Liver (tissue), 3 donors: ENCODE data around the gene CCL25.

Experiments
- ATF3 ChIP-seq: IDR thresholded peaks from 2 replicates; pipeline ENCODE4 v1.6.1; 2016; ENCODE audit warnings: antibody characterized with exemption
- CTCF ChIP-seq: fragments of 150-350 bp; IDR thresholded peaks from 2 replicates; pipeline ENCODE4 v1.5.1; 2017; ENCODE audit warnings: improper control_type of control experiment, low read depth, low read length; ENCODE audit not compliant: missing input control
- GABPA ChIP-seq, 2 donors: IDR thresholded peaks in 1 of 2; conservative IDR thresholded peaks in 1 of 2; 2 replicates each; pipeline ENCODE4 v1.6.1; 2016; ENCODE audit warnings: antibody characterized with exemption in 2 of 2, mild to moderate bottlenecking in 1 of 2, moderate library complexity in 1 of 2
- HNF4G ChIP-seq: IDR thresholded peaks from 2 replicates; pipeline ENCODE4 v1.6.1; 2016; ENCODE audit warnings: antibody characterized with exemption
- JUND ChIP-seq, 2 donors: IDR thresholded peaks; 2 replicates each; pipeline ENCODE4 v1.6.1; 2016; ENCODE audit warnings: antibody characterized with exemption in 2 of 2
- MAX ChIP-seq: IDR thresholded peaks from 2 replicates; pipeline ENCODE4 v1.6.1; 2016; ENCODE audit warnings: antibody characterized with exemption
- NR2F2 ChIP-seq: IDR thresholded peaks from 2 replicates; pipeline ENCODE4 v1.6.1; 2016; ENCODE audit warnings: antibody characterized with exemption
- RAD21 ChIP-seq, 2 donors: IDR thresholded peaks; 2 replicates each; pipeline ENCODE4 v1.6.1; 2016; ENCODE audit warnings: antibody characterized with exemption in 2 of 2, mild to moderate bottlenecking in 2 of 2
- REST ChIP-seq: IDR thresholded peaks from 2 replicates; pipeline ENCODE4 v1.6.1; 2016; ENCODE audit warnings: antibody characterized with exemption, mild to moderate bottlenecking
- RXRA ChIP-seq, 2 donors: IDR thresholded peaks; 2 replicates each; pipeline ENCODE4 v1.6.1; 2017 to 2018; ENCODE audit warnings: antibody characterized with exemption in 2 of 2, mild to moderate bottlenecking in 1 of 2
- SP1 ChIP-seq: IDR thresholded peaks from 2 replicates; pipeline ENCODE4 v1.6.1; 2018; ENCODE audit warnings: antibody characterized with exemption, mild to moderate bottlenecking
- TAF1 ChIP-seq: conservative IDR thresholded peaks from 2 replicates; pipeline ENCODE4 v1.6.1; 2016; ENCODE audit warnings: antibody characterized with exemption, mild to moderate bottlenecking
- YY1 ChIP-seq: IDR thresholded peaks from 2 replicates; pipeline ENCODE4 v1.6.1; 2016; ENCODE audit warnings: antibody characterized with exemption, mild to moderate bottlenecking
- ZBTB33 ChIP-seq: IDR thresholded peaks from 2 replicates; pipeline ENCODE4 v1.6.1; 2016; ENCODE audit warnings: antibody characterized with exemption
- donor health status: healthy.
- donor health status: healthy.

- TF ChIP-seq ATF3, result no peak
- TF ChIP-seq RXRA (IDR thresholded peaks at IDR 0.05), result no peak
- TF ChIP-seq CTCF, result no peak
- TF ChIP-seq ZBTB33, result no peak
- TF ChIP-seq YY1, result no peak
- no peak for TF ChIP-seq SP1
- TF ChIP-seq REST, result no peak
- TF ChIP-seq JUND (IDR thresholded peaks at IDR 0.05), result no peak
- TF ChIP-seq RAD21 (IDR thresholded peaks at IDR 0.05), result no peak
- no peak for TF ChIP-seq MAX
- no peak for TF ChIP-seq HNF4G
- TF ChIP-seq TAF1, result no peak
- TF ChIP-seq GABPA (IDR thresholded peaks at IDR 0.05 in 1 of 2, conservative IDR thresholded peaks at IDR 0.05 in 1 of 2), result no peak
- TF ChIP-seq NR2F2, result no peak
Measured at GRCh38 chr19:8041531-8041931, 11.0 kb upstream of the CCL25 start.
